Esophagus squamous epithelium (tissue), 5 donors: ENCODE results near the gene SAMD3. TPM values are rescaled to one million over a fixed set of nuclear protein-coding genes. Genes with fewer than 3 reads are reported as not detected.

Experiments
- DNase-seq: peaks from one replicate; lab custom pipeline; 2025; lab: John Stamatoyannopoulos, UW
- H3K27ac ChIP-seq, 4 donors: fragments of 200-600 bp; sonication (generic); one replicate each; pipeline ENCODE4 v1.5.1; 2016 to 2019; ENCODE audit warnings: mild to moderate bottlenecking in 1 of 4
- H3K27me3 ChIP-seq, 4 donors: fragments of 200-600 bp; sonication (generic); 1 replicate in 3 of 4; 2 replicates in 1 of 4; pipeline versions ENCODE4 v1.5.1 to v1.6.0; 2017 to 2021; ENCODE audit warnings: antibody characterized with exemption in 1 of 4
- H3K36me3 ChIP-seq, 3 donors: fragments of 200-600 bp; sonication (generic); one replicate each; pipeline ENCODE4 v1.5.1; 2016 to 2019
- H3K4me1 ChIP-seq, 3 donors: fragments of 200-600 bp; sonication (generic); one replicate each; pipeline ENCODE4 v1.5.1; 2017 to 2019
- H3K4me3 ChIP-seq, 4 donors: fragments of 200-600 bp; sonication (generic); 1 replicate in 3 of 4; 2 replicates in 1 of 4; pipeline ENCODE4 v1.5.1; 2016 to 2019; ENCODE audit warnings: mild to moderate bottlenecking in 2 of 4, moderate library complexity in 1 of 4
- H3K9me3 ChIP-seq, 3 donors: fragments of 200-600 bp; sonication (generic); one replicate each; pipeline ENCODE4 v1.5.1; 2016 to 2019
- POLR2A ChIP-seq, 4 donors: fragments of 450-650 bp; IDR thresholded peaks; one replicate each; pipeline ENCODE4 v1.6.1; 2017; ENCODE audit warnings: antibody characterized with exemption in 4 of 4, mild to moderate bottlenecking in 4 of 4, moderate library complexity in 3 of 4
- WGBS, 2 donors: methylation state at CpG; one replicate each; pipeline ENCODE4 v1.1.5; 2018; 5-methylcytosine and 5-hydroxymethylcytosine counted together
- intact Hi-C: fragments of 100-400 bp; cut with DNase I; formaldehyde crosslinking; loops from one replicate; pipeline ENCODE4 v1.15.0; 2022
- total RNA-seq, 4 donors: library from RNA; depleted of rRNA; stranded (reverse); fragments of >200 nt; gene quantifications; one replicate each; pipeline ENCODE4 v1.1.0, GENCODE V29; 2016
- TF ChIP-seq, protein P1 (sequence below), 6 experiments: fragments of 450-650 bp in 4 of 6; fragments of 200-600 bp in 2 of 6; sonication (generic) in 2 of 6; IDR thresholded peaks; one replicate each; pipeline ENCODE4 v1.5.1; 2016 to 2019; ENCODE audit warnings: antibody characterized with exemption in 6 of 6, mild to moderate bottlenecking in 4 of 6, moderate library complexity in 4 of 6
- donor health status: DM: yes; HTN: yes; CAD: no.

The SAMD3 gene
- total RNA-seq, 4 donors from 2014 or later: 0.12 to 3.8 (median 0.67) TPM

DNA sequence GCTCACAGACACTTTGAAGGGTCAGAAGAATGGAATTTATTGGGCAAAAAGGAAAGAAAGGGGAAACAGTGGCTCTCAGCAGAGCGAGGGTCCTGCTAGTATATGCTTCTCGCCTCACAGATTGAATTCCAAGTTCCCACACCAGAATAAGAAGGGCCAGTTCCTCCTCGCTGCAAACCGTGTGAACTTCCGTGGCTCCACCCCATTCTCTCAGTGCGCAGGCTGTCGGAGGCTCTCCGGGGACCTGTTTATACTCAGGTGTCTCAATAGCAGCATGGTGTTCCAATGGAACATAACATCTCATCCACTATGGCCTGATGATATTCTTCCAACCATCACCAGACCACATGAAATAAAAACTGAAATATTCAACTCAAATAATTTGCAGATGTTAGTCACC, 4.6 kb downstream of the SAMD3 start:
- Histone ChIP-seq H3K27ac (no peak overlapping the region), H3K27me3 (no peaks in the 10 kb centered on the region), H3K4me3 (no peak overlapping the region), H3K36me3 (no peaks in the 10 kb centered on the region), H3K4me1 (no peaks in the 10 kb centered on the region), H3K9me3 (no peaks in the 10 kb centered on the region)
- TF ChIP-seq, protein P1, sequence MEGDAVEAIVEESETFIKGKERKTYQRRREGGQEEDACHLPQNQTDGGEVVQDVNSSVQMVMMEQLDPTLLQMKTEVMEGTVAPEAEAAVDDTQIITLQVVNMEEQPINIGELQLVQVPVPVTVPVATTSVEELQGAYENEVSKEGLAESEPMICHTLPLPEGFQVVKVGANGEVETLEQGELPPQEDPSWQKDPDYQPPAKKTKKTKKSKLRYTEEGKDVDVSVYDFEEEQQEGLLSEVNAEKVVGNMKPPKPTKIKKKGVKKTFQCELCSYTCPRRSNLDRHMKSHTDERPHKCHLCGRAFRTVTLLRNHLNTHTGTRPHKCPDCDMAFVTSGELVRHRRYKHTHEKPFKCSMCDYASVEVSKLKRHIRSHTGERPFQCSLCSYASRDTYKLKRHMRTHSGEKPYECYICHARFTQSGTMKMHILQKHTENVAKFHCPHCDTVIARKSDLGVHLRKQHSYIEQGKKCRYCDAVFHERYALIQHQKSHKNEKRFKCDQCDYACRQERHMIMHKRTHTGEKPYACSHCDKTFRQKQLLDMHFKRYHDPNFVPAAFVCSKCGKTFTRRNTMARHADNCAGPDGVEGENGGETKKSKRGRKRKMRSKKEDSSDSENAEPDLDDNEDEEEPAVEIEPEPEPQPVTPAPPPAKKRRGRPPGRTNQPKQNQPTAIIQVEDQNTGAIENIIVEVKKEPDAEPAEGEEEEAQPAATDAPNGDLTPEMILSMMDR (IDR thresholded peaks at IDR 0.05): no peak
- TF ChIP-seq POLR2A (IDR thresholded peaks at IDR 0.05): no peak
- intact Hi-C loops: no loop called here
- no peak for DNase-seq
- WGBS, 2 donors: 85 to 91% methylated on average over 4 to 8 of the region's 8 CpGs

DNA sequence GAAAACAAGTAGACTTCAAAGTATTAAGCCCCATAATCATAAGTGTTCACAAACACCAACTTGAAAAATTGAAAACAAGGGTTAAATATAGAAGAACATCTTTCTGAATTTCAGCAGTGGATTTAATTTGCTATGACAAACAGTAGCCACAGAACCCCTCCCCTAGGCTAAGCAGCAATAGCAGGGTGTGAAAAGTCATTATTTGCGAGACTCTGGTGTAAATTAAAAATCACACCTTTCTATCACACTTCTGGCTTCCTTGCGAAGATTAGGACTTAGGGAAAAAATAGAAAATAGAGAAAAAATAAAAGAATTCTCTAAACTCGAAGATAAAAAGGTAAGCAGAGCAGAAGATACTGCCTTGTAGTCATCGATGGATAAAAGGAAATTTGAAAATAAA, 6.1 kb downstream of the SAMD3 start:
- no peaks in the 10 kb centered on the region for H3K9me3 ChIP-seq
- no peak overlapping the region for H3K27ac ChIP-seq
- H3K4me3 ChIP-seq: no peak overlapping the region
- H3K27me3 ChIP-seq: no peaks in the 10 kb centered on the region
- intact Hi-C loops: no loop called here
- TF ChIP-seq, protein P1 (IDR thresholded peaks at IDR 0.05): no peak
- no peak for TF ChIP-seq POLR2A (IDR thresholded peaks at IDR 0.05)
- 76 to 85% methylated on average over 4 of the region's 4 CpGs for WGBS, 2 donors
- H3K4me1 ChIP-seq: peaks cover 0 to 9% (median 0%) of the 10 kb centered on the region in 3 donors
- no peaks in the 10 kb centered on the region for H3K36me3 ChIP-seq
- no peak for DNase-seq

DNA sequence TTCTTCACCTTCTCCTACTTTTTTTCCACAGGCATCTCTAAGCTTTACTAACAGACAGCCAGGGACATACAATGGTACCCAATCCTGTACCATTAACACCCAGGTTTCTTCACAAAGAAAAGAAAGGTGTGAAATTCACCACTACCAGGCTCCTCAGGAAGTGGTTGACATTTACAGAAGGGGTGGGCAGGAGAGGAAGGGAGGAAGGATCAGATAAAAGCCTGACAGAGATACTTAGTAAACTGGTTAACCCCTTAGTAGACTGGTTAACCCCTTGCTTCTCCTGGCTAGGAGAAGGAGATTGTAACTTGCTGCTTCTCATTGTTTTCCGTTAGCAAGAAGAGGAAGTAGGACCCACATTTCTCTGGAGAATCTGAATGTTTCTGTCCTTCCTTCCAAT, 7.2 kb downstream of the SAMD3 start:
- H3K36me3 ChIP-seq: no peaks in the 10 kb centered on the region
- no peaks in the 10 kb centered on the region for H3K27me3 ChIP-seq
- WGBS, 2 donors: 53 to 73% methylated on average over 1 of the region's 1 CpG
- TF ChIP-seq POLR2A (IDR thresholded peaks at IDR 0.05): no peak
- TF ChIP-seq, protein P1 (IDR thresholded peaks at IDR 0.05): no peak
- DNase-seq: no peak
- H3K4me1 ChIP-seq: peaks cover 0 to 9% (median 0%) of the 10 kb centered on the region in 3 donors
- no peak overlapping the region for H3K27ac ChIP-seq
- no peaks in the 10 kb centered on the region for H3K9me3 ChIP-seq
- intact Hi-C loops: no loop called here
- H3K4me3 ChIP-seq: no peak overlapping the region

DNA sequence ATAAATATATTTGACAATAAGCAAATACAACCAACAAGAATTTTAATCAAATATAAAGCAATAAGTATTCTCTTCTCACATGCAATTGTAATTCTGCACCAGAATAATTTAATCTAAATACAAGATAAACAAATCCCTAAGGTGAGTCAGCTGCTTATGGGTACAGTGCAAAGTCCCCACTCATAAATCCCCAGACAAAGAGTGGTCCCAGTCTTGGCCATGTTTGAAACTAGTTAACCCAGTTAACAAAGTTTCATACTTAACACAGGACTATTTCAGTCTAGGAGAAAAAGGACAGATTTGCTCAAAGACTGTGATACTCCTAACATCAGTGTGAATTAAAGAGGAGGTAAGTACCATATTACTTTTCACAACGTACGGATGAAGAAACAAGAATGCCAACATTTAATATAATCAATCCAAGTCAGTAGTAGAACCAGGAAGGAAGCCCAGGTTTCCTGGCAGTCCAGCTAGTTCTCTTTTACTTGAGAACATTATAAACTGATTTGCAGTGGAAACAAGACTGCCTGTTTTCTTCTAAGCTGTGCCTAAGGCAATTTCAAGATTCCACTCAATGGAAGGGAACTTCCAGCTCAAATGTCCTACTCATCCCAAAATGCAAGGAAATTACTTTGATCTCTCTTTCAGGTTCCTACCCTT, 10.4 kb downstream of the SAMD3 start:
- Histone ChIP-seq H3K27ac (no peak overlapping the region), H3K4me3 (no peak overlapping the region), H3K9me3 (no peaks in the 10 kb centered on the region), H3K4me1 (peaks cover 0 to 9% (median 0%) of the 10 kb centered on the region in 3 donors), H3K36me3 (no peaks in the 10 kb centered on the region), H3K27me3 (no peaks in the 10 kb centered on the region)
- TF ChIP-seq, protein P1 (IDR thresholded peaks at IDR 0.05): no peak
- no peak for TF ChIP-seq POLR2A (IDR thresholded peaks at IDR 0.05)
- intact Hi-C loops: no loop called here
- WGBS, 2 donors: 5 to 15% methylated on average over 2 of the region's 2 CpGs
- no peak for DNase-seq

DNA sequence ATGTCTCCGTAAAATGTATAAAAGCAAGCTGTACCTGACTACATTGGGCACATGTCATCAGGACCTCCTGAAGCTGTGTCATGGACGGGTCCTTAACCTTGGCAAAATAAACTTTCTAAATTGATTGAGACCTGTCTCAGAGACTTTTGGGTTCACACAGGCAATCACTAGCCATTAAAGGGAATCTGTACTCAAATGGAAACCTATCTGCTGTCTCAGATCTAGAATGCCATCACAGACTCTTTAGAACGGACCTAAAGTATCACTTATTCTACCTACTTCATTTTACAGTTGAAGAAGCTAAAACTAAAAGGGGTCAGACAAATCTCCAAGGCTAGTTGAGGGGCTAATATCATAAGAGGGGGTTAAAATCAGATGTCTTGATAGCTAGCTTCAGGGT, 11.1 kb downstream of the SAMD3 start:
- WGBS, 2 donors: 78 to 90% methylated on average over 3 of the region's 3 CpGs
- intact Hi-C loops: no loop called here
- H3K4me3 ChIP-seq: no peak overlapping the region
- no peaks in the 10 kb centered on the region for H3K27me3 ChIP-seq
- TF ChIP-seq, protein P1 (IDR thresholded peaks at IDR 0.05): no peak
- no peak for TF ChIP-seq POLR2A (IDR thresholded peaks at IDR 0.05)
- no peaks in the 10 kb centered on the region for H3K36me3 ChIP-seq
- no peak overlapping the region for H3K27ac ChIP-seq
- no peaks in the 10 kb centered on the region for H3K9me3 ChIP-seq
- no peak for DNase-seq
- H3K4me1 ChIP-seq: peaks cover 0 to 9% (median 0%) of the 10 kb centered on the region in 3 donors
